Fibroblast of the conjunctiva (primary cell): ENCODE results near the gene IQCK.
"Not testable (repeated sequence)": the region's sequence is repeated elsewhere in the genome, so short reads cannot be mapped to it uniquely, and the experiment has no call there.

Experiments used
- DNase-seq: peaks from one replicate; pipeline ENCODE4 v3.0.0-alpha.2; 2010; ENCODE audit warnings: low read depth

IQCK gene

GRCh38 chr16:19699472-19699871 lies 18.6 kb upstream of the IQCK start:
- DNase-seq, result no peak

- no peak for DNase-seq
Observed at GRCh38 chr16:19700319-19700781, 17.7 kb upstream of the IQCK start.

- DNase-seq, result no peak
Observed at GRCh38 chr16:19701091-19701490, 17.0 kb upstream of the IQCK start.

GRCh38 chr16:19703172-19703889 lies 14.7 kb upstream of the IQCK start:
- no peak for DNase-seq

- DNase-seq, result no peak
Observed at GRCh38 chr16:19704321-19705145, 13.5 kb upstream of the IQCK start.

- DNase-seq, result no peak
Observed at GRCh38 chr16:19705146-19705501, 12.9 kb upstream of the IQCK start.

- no peak for DNase-seq
Observed at GRCh38 chr16:19705843-19706242, 12.2 kb upstream of the IQCK start.

- DNase-seq, result no peak
Observed at GRCh38 chr16:19706846-19707245, 11.2 kb upstream of the IQCK start.

GRCh38 chr16:19707569-19708295 lies 10.3 kb upstream of the IQCK start:
- no peak for DNase-seq

- DNase-seq, result no peak
Observed at GRCh38 chr16:19708296-19709205, 9.5 kb upstream of the IQCK start.

GRCh38 chr16:19709381-19710136 lies 8.5 kb upstream of the IQCK start:
- no peak for DNase-seq

- DNase-seq, result no peak
Observed at GRCh38 chr16:19710191-19710908, 7.7 kb upstream of the IQCK start.

- no peak for DNase-seq
Observed at GRCh38 chr16:19710991-19711545, 7.0 kb upstream of the IQCK start.

GRCh38 chr16:19711643-19712042 lies 6.4 kb upstream of the IQCK start:
- DNase-seq, result no peak

- DNase-seq, result no peak
Observed at GRCh38 chr16:19712418-19713058, 5.5 kb upstream of the IQCK start.

GRCh38 chr16:19713697-19714096 lies 4.4 kb upstream of the IQCK start:
- no peak for DNase-seq

GRCh38 chr16:19715566-19715965 lies 2.5 kb upstream of the IQCK start:
- DNase-seq, result no peak

- DNase-seq, result no peak
Observed at GRCh38 chr16:19716183-19716582, 1.9 kb upstream of the IQCK start.

- not testable (repeated sequence) for DNase-seq
Observed at GRCh38 chr16:19716728-19717127, 1.3 kb upstream of the IQCK start.
